Measurements from ENCODE around the gene KCTD15.

The KCTD15 gene

DNA sequence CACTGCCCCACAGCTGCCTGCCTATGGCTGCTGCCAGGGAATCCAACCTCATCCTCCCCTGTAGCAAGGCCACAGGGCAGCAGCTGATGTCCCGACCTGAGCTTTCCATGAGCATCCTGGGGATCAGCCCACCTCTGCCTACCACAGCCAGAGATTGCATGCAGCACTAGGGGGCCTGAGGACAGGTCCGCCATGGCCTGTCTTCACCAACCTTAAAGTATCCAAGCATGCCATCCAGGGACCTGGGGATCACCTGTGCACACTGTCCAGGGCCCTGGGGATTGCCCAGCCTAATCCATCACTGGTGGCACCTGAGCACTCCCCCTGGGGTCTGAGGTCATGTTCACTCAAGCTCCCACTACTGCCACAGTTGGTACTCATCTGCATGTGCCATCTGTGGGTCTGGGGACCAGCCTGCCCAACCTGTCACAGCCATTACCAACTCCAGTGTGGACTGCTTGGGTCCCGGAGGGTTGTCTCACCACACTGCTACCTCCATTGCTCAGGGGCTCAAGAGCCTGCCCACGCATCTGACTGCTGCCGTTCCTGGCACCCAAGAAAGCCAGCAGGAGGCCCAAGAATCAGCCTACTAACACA lies 53.0 kb downstream of the KCTD15 start:
- H3K9me3 ChIP-seq = peaks cover 0 to 13% (median 3%) of the 10 kb centered on the region in 3 donors
- TF ChIP-seq, protein P1, sequence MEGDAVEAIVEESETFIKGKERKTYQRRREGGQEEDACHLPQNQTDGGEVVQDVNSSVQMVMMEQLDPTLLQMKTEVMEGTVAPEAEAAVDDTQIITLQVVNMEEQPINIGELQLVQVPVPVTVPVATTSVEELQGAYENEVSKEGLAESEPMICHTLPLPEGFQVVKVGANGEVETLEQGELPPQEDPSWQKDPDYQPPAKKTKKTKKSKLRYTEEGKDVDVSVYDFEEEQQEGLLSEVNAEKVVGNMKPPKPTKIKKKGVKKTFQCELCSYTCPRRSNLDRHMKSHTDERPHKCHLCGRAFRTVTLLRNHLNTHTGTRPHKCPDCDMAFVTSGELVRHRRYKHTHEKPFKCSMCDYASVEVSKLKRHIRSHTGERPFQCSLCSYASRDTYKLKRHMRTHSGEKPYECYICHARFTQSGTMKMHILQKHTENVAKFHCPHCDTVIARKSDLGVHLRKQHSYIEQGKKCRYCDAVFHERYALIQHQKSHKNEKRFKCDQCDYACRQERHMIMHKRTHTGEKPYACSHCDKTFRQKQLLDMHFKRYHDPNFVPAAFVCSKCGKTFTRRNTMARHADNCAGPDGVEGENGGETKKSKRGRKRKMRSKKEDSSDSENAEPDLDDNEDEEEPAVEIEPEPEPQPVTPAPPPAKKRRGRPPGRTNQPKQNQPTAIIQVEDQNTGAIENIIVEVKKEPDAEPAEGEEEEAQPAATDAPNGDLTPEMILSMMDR (IDR thresholded peaks at IDR 0.05) = no peak
- no peak overlapping the region for H3K27ac ChIP-seq
- no peak overlapping the region for H3K4me3 ChIP-seq
- H3K27me3 ChIP-seq = peaks cover 0 to 4% of the 10 kb centered on the region in 2 donors
- intact Hi-C loops (cut with DNase I; ENCODE audit: low total_unique reads) = no loop called here
- no peaks in the 10 kb centered on the region for H3K4me1 ChIP-seq
- H3K36me3 ChIP-seq = no peaks in the 10 kb centered on the region
- peak in 1 of 2 donors; percentile 28 for DNase-seq

DNA sequence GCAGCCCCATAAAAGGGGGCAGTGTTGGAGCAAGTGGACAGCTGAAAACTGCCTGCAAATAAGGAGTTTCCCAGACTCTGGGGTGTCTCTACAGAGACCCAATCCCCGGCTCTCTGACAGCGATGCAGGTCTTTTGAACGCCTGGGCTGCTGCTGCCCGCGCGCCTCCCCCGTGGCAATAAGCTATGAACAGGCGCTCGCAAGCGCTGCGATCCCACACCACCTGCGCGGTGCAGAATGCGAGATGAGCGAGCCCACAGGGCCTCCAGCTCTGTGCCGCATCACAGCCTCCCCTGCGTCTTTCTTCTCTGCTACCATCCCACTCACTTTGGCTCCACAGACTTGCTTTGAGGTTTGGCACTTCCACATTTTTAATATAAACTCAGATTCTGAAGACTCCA lies 62.3 kb downstream of the KCTD15 start:
- no peaks in the 10 kb centered on the region for H3K27me3 ChIP-seq
- intact Hi-C loops (cut with DNase I; ENCODE audit: low total_unique reads) = no loop called here
- DNase-seq = no peak
- H3K36me3 ChIP-seq = no peaks in the 10 kb centered on the region
- TF ChIP-seq, protein P1 (IDR thresholded peaks at IDR 0.05) = no peak
- no peak overlapping the region for H3K4me3 ChIP-seq
- H3K27ac ChIP-seq = no peak overlapping the region
- H3K4me1 ChIP-seq = no peaks in the 10 kb centered on the region
- no peaks in the 10 kb centered on the region for H3K9me3 ChIP-seq

DNA sequence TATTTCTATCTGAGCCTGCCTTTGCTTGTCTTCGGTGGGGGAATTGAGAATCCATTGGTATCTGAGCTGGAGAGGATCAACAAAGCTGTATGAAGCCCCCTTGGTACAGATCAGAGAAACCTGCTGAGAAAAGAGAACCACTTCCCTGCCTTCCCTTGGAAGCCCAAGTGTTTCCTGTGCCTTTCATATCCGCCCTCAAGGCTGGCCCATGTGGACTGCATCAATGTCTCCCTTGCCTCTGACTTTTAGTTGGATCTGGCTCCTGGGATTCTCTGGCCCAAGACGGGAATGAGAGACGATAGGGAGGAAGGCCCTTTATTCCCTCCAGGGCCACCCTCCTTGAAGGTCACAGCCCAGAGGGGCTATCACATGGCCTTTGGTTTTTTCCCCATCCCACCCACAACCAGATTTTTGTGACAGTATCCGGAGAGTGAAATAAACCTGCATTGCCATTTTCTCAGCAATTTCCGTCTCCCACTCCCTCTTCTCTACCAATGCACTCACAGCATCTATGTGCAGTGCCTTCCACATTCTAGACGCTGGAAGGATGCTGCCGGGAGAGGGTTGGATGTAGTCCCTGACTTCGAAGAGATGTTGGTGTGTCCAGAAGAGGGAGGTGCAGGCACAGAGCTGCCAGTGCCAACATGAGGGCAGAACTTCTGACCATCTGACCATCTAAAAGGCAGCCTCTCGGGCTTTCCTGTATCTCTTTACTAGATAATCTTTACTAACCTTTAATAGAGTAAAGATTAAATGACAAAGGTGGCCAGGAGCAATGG lies 63.8 kb downstream of the KCTD15 start:
- Histone ChIP-seq H3K9me3 (no peaks in the 10 kb centered on the region), H3K4me1 (no peaks in the 10 kb centered on the region), H3K27me3 (no peaks in the 10 kb centered on the region), H3K27ac (no peak overlapping the region), H3K4me3 (no peak overlapping the region), H3K36me3 (no peaks in the 10 kb centered on the region)
- no peak for DNase-seq
- TF ChIP-seq, protein P1 (IDR thresholded peaks at IDR 0.05) = no peak
- intact Hi-C loops (cut with DNase I; ENCODE audit: low total_unique reads) = no loop called here

DNA sequence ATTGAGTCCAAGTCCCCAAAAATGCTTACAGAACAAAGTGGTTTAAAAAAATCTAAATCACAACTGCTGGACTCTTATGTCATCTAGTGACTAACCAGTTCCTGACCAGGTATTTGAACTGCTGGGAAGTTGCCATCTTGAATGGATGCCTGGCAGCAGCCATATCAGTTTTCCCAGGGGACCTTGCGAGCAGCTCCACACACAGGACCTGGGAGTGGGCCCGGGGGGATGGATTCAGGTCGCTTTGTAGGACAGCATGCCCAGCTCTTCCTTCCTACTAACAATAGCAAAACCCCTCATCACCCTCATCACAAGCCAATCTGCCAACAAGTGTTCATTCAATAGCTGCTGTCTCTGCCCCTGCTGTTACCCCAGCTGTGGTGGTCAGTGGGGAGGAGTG lies 65.3 kb downstream of the KCTD15 start:
- DNase-seq = no peak
- H3K4me3 ChIP-seq = no peak overlapping the region
- H3K27me3 ChIP-seq = no peaks in the 10 kb centered on the region
- H3K36me3 ChIP-seq = no peaks in the 10 kb centered on the region
- no peaks in the 10 kb centered on the region for H3K4me1 ChIP-seq
- no peak overlapping the region for H3K27ac ChIP-seq
- intact Hi-C loops (cut with DNase I; ENCODE audit: low total_unique reads) = no loop called here
- H3K9me3 ChIP-seq = no peaks in the 10 kb centered on the region
- TF ChIP-seq, protein P1 (IDR thresholded peaks at IDR 0.05) = no peak

DNA sequence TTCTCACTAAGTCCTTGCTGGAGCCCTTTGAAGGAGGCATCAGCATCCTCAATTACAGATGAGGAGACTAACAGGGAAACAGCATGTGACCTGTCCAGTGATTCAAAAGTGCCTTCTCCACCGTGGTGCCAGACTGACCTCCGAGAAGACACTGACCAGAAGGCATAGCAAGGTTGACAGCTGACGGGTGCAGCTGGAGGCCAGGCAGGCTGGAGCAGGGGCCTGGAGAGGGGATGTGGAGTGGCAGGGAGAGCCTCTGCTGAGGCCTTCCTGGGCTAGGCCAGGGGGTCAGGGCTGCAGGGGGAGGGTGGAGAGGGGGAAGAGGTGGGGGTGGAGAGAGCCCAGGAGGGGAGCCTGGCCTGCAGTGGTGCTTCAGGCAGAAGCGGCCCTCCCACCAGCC lies 66.3 kb downstream of the KCTD15 start:
- intact Hi-C loops (cut with DNase I; ENCODE audit: low total_unique reads) = no loop called here
- DNase-seq = no peak
- Histone ChIP-seq H3K36me3 (no peaks in the 10 kb centered on the region), H3K4me3 (no peak overlapping the region), H3K27me3 (no peaks in the 10 kb centered on the region), H3K4me1 (peaks cover 0 to 7% (median 2%) of the 10 kb centered on the region in 4 donors), H3K27ac (no peak overlapping the region), H3K9me3 (no peaks in the 10 kb centered on the region)
- TF ChIP-seq, protein P1 (IDR thresholded peaks at IDR 0.05) = no peak

Data from tibial artery (tissue), 4 donors.